GM20431 (cell line): ENCODE measurements around the gene ZNF260.
"Not testable (repeated sequence)": the region's sequence is repeated elsewhere in the genome, so short reads cannot be mapped to it uniquely, and the experiment has no call there.

Experiments
- in situ Hi-C: fragments of 300-500 bp; cut with MseI, MboI; formaldehyde crosslinking; loops from one replicate; pipeline ENCODE4 v1.15.0; 2020; ENCODE audit warnings: low sequenced_read_pairs; ENCODE audit not compliant: unreplicated experiment

Gene ZNF260

GRCh38 chr19:36528194-36528920, at the start of gene ZNF260:
TSS of gene ZNF260 (minus strand) at chr19:36528271. CDS start at chr19:36515238, 13,033 bp downstream.
- in situ Hi-C loops: no loop called here

- in situ Hi-C loops: no loop called here
These were observed 49.4 kb upstream of the ZNF260 start for GRCh38 chr19:36577271-36577996.

- in situ Hi-C loops: no loop called here
These were observed 46.7 kb upstream of the ZNF260 start for GRCh38 chr19:36574741-36575140.

- in situ Hi-C loops: no loop called here
These were observed 46.0 kb upstream of the ZNF260 start for GRCh38 chr19:36573895-36574720.

GRCh38 chr19:36573020-36573894, 45.2 kb upstream of the ZNF260 start, which contains the start of gene ZNF529:
TSS of gene ZNF529 (minus strand) at chr19:36573292. CDS start at chr19:36572346, 946 bp downstream.
- in situ Hi-C loops: no loop called here

GRCh38 chr19:36572593-36573019, 44.5 kb upstream of the ZNF260 start:
- in situ Hi-C loops: no loop called here

- in situ Hi-C loops: no loop called here
These were observed 36.3 kb upstream of the ZNF260 start for GRCh38 chr19:36564391-36564790.

GRCh38 chr19:36547001-36547732, 19.1 kb upstream of the ZNF260 start:
- in situ Hi-C loops: no loop called here

GRCh38 chr19:36528921-36529518, 949 bp upstream of the ZNF260 start:
- in situ Hi-C loops: no loop called here

GRCh38 chr19:36527873-36528193, 238 bp downstream of the ZNF260 start:
- in situ Hi-C loops: no loop called here

GRCh38 chr19:36527341-36527740, 730 bp downstream of the ZNF260 start:
- in situ Hi-C loops: no loop called here

GRCh38 chr19:36526581-36526980, 1.5 kb downstream of the ZNF260 start:
- in situ Hi-C loops: no loop called here

GRCh38 chr19:36524617-36525016, 3.5 kb downstream of the ZNF260 start:
- in situ Hi-C loops: no loop called here

- in situ Hi-C loops: no loop called here
These were observed 14.0 kb downstream of the ZNF260 start for GRCh38 chr19:36514012-36514612.

GRCh38 chr19:36508325-36508724, 19.7 kb downstream of the ZNF260 start:
- in situ Hi-C loops: no loop called here

- in situ Hi-C loops: no loop called here
These were observed 26.1 kb downstream of the ZNF260 start for GRCh38 chr19:36501973-36502372.

- in situ Hi-C loops: no loop called here
These were observed 31.1 kb downstream of the ZNF260 start for GRCh38 chr19:36497001-36497400.

- in situ Hi-C loops: not testable (repeated sequence)
These were observed 35.2 kb downstream of the ZNF260 start for GRCh38 chr19:36492689-36493453.
